CD14-positive monocyte (primary cell): ENCODE results near the gene SLC25A15. TPM values are rescaled to one million over a fixed set of nuclear protein-coding genes. Genes with fewer than 3 reads are reported as not detected.

Experiments used
- DNase-seq, 3 donors: peaks; one replicate each; pipeline ENCODE4 v3.0.0-alpha.2; 2011 to 2022
- H2AFZ ChIP-seq: 2 replicates; pipeline ENCODE4 v1.6.0; 2012; ENCODE audit warnings: mild to moderate bottlenecking, low read depth, low read length, inconsistent platforms; ENCODE audit not compliant: insufficient read depth, poor library complexity, severe bottlenecking
- H3K27ac ChIP-seq, 2 donors: 1 replicate in 1 of 2; 2 replicates in 1 of 2; pipeline ENCODE4 v1.5.1; 2012 to 2013; ENCODE audit warnings: low read length in 2 of 2, control low read depth in 1 of 2, inconsistent platforms in 1 of 2, low read depth in 1 of 2, mild to moderate bottlenecking in 1 of 2
- H3K27me3 ChIP-seq, 2 donors: one replicate each; pipeline versions ENCODE4 v1.6.0 to v1.6.1; 2011 to 2013; ENCODE audit warnings: low read length in 2 of 2; ENCODE audit not compliant: control insufficient read depth in 2 of 2, insufficient read depth in 2 of 2
- H3K36me3 ChIP-seq, 2 donors: replicated peaks in 1 of 2; 1 replicate in 1 of 2; 2 replicates in 1 of 2; pipeline versions ENCODE4 v1.5.1 to v1.6.1; 2012 to 2013; ENCODE audit warnings: low read length in 2 of 2, control low read depth in 1 of 2, inconsistent platforms in 1 of 2, mild to moderate bottlenecking in 1 of 2; ENCODE audit not compliant: insufficient read depth in 2 of 2, control insufficient read depth in 1 of 2
- H3K4me1 ChIP-seq, 2 donors: 1 replicate in 1 of 2; 2 replicates in 1 of 2; pipeline versions ENCODE4 v1.5.1 to v1.6.1; 2012 to 2013; ENCODE audit warnings: low read length in 2 of 2, control low read depth in 1 of 2, inconsistent platforms in 1 of 2, mild to moderate bottlenecking in 1 of 2, moderate library complexity in 1 of 2; ENCODE audit not compliant: insufficient read depth in 2 of 2, control insufficient read depth in 1 of 2
- H3K4me2 ChIP-seq: replicated peaks from 2 replicates; pipeline ENCODE3; 2012; ENCODE audit warnings: low read length, moderate library complexity, mild to moderate bottlenecking; ENCODE audit not compliant: poor library complexity, severe bottlenecking; ENCODE audit errors: extremely low read depth
- H3K4me3 ChIP-seq, 3 experiments: fragments of 200-600 bp in 1 of 3; sonication (generic) in 1 of 3; replicated peaks in 1 of 3; 1 replicate in 2 of 3; 2 replicates in 1 of 3; pipeline ENCODE4 v1.5.1; 2011 to 2013; ENCODE audit warnings: low read length in 3 of 3, mild to moderate bottlenecking in 3 of 3, control low read depth in 2 of 3, low read depth in 2 of 3, inconsistent platforms in 1 of 3, moderate library complexity in 1 of 3
- H3K79me2 ChIP-seq: 2 replicates; pipeline ENCODE4 v1.6.0; 2012; ENCODE audit warnings: mild to moderate bottlenecking, control low read depth, inconsistent platforms, low read length, moderate library complexity; ENCODE audit not compliant: insufficient read depth
- H3K9ac ChIP-seq: 2 replicates; pipeline ENCODE4 v1.6.0; 2017; ENCODE audit warnings: low read length, mild to moderate bottlenecking; ENCODE audit not compliant: insufficient read depth, poor library complexity, severe bottlenecking
- H3K9me3 ChIP-seq, 2 donors: replicated peaks in 1 of 2; 1 replicate in 1 of 2; 2 replicates in 1 of 2; pipeline versions ENCODE4 v1.5.1 to v1.6.1; 2012 to 2013; ENCODE audit warnings: low read length in 2 of 2, control low read depth in 1 of 2; ENCODE audit not compliant: control insufficient read depth in 1 of 2, insufficient read depth in 1 of 2
- H4K20me1 ChIP-seq: 2 replicates; pipeline ENCODE4 v1.6.0; 2012; ENCODE audit warnings: mild to moderate bottlenecking, low read length, control low read depth, moderate library complexity; ENCODE audit not compliant: insufficient read depth
- H3K27ac Mint-ChIP-seq, 7 donors: one replicate each; pipeline ENCODE4 v1.8.0; 2020; ENCODE audit warnings: mild to moderate bottlenecking in 7 of 7, mixed read lengths in 7 of 7, moderate library complexity in 6 of 7, inconsistent platforms in 2 of 7
- H3K27me3 Mint-ChIP-seq, 3 donors: one replicate each; pipeline ENCODE4 v1.8.0; 2021 to 2022; ENCODE audit warnings: low read depth in 3 of 3, mild to moderate bottlenecking in 3 of 3, mixed read lengths in 3 of 3, moderate library complexity in 3 of 3, inconsistent platforms in 1 of 3
- H3K36me3 Mint-ChIP-seq, 2 donors: one replicate each; pipeline ENCODE4 v1.8.0; 2020; ENCODE audit warnings: mixed read lengths in 2 of 2, inconsistent platforms in 1 of 2, mild to moderate bottlenecking in 1 of 2
- H3K4me1 Mint-ChIP-seq: one replicate; pipeline ENCODE4 v1.8.0; 2020; ENCODE audit warnings: mild to moderate bottlenecking, mixed read lengths
- H3K4me3 Mint-ChIP-seq, 2 donors: one replicate each; pipeline ENCODE4 v1.8.0; 2020; ENCODE audit warnings: mild to moderate bottlenecking in 2 of 2, mixed read lengths in 2 of 2, moderate library complexity in 1 of 2
- H3K9me3 Mint-ChIP-seq, 7 donors: one replicate each; pipeline ENCODE4 v1.8.0; 2020 to 2022; ENCODE audit warnings: mixed read lengths in 7 of 7, mild to moderate bottlenecking in 6 of 7, moderate library complexity in 6 of 7, inconsistent platforms in 2 of 7
- CTCF ChIP-seq: fragments of 200-600 bp; IDR thresholded peaks from one replicate; pipeline ENCODE4 v1.8.0; 2022; ENCODE audit warnings: antibody characterized with exemption, mild to moderate bottlenecking
- WGBS: methylation state at CpG from one replicate; pipeline ENCODE4 v1.1.5; 2013; ENCODE audit warnings: missing lambda C conversion rate; ENCODE audit not compliant: insufficient coverage; 5-methylcytosine and 5-hydroxymethylcytosine counted together
- intact Hi-C, 2 donors: fragments of 100-400 bp; cut with micrococcal nuclease; formaldehyde crosslinking; loops; one replicate each; pipeline versions ENCODE4 v1.15.0 to v1.15.1; 2023
- polyA plus RNA-seq, 3 donors: library from polyadenylated mRNA; depleted of rRNA in 1 of 3; unstranded in 2 of 3; stranded (reverse) in 1 of 3; fragments of 300-500 nt in 2 of 3; fragments of >200 nt in 1 of 3; fragmentation: Illumina TruSeq in 2 of 3; gene quantifications; 1 replicate in 2 of 3; 2 replicates in 1 of 3; pipeline ENCODE4 v1.2.3, GENCODE V29; 2012 to 2021

SLC25A15 gene
- polyA plus RNA-seq, 3 donors: 0.79 to 5.0 (median 1.0) TPM

DNA sequence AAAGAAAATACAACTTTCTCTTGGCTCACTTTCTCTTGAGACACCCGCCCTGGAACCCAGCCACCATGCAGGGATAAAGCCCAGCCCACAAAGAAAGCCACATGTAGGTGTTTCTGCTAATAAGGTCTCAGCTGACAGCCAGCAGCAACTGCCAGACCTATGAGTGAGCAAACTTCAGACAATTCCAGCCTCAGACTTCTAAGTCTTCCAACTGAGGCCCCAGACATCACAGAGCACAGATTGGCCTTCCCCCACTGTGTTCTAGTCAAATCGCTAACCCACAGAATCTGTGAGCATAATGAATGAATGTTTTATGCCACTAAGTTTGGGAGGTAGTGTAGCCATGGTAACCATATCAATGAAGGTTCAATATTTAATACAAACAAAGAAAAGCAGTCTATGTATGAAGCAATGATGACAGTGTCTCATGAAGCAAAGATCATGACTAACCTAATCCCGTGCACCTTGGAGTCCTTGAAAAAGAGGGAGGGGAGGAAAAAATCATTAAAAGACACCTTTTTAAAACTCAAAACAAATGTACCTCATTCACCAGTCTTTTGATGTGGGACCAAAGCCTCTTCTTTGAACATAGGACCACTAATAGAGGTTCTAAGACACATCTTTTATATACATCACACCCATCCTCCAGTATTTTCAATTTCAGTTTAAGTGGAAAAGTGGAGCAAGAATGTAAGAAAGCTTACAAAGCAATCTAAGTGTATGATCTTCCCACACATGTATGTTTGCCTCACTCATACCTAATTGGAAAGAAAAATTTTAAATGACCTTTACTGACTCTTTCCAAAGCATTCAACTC is 24.6 kb upstream of the SLC25A15 start:
- WGBS: 83% methylated on average over 1 of the region's 3 CpGs
- Mint-ChIP-seq H3K27me3 (peaks cover 0 to 3% (median 0%) of the 10 kb centered on the region in 3 donors), H3K4me3 (no peak overlapping the region), H3K9me3 (no peaks in the 10 kb centered on the region), H3K4me1 (peaks cover 2% of the 10 kb centered on the region), H3K36me3 (peaks cover 31 to 47% of the 10 kb centered on the region in 2 donors), H3K27ac (peak overlapping the region in 1 of 7 donors; percentile 2)
- Histone ChIP-seq H3K36me3 (peaks cover 15 to 58% of the 10 kb centered on the region in 2 donors), H3K9ac (no peak overlapping the region), H3K79me2 (peaks cover 19% of the 10 kb centered on the region), H2AFZ (no peak overlapping the region), H3K9me3 (no peaks in the 10 kb centered on the region), H4K20me1 (no peaks in the 10 kb centered on the region), H3K27me3 (no peaks in the 10 kb centered on the region), H3K27ac (no peak overlapping the region), H3K4me1 (peaks cover 2 to 3% of the 10 kb centered on the region in 2 donors), H3K4me2 (no peak overlapping the region), H3K4me3 (no peak overlapping the region)
- intact Hi-C loops: no loop called here
- DNase-seq: no peak
- TF ChIP-seq CTCF: no peak

DNA sequence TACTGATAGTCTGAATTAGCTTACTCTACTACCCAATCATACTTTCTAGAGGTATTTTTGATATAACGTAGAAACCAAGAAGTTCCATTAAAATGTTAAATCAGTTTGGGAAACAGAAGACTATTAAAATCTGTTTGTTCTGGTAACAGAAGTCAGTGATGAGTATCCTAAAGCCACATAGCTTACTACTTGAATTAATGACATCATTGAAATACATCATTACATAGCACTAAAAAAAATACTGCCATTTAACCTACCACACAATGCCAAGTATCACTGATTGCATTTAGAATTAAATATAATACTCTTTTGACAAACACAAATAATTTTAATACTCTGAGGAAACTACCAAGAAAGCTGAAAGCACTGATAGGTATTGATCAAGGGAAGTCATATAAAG is 23.8 kb upstream of the SLC25A15 start:
- Histone ChIP-seq H3K36me3 (peaks cover 12 to 51% of the 10 kb centered on the region in 2 donors), H3K4me3 (no peak overlapping the region), H3K9me3 (no peaks in the 10 kb centered on the region), H3K4me2 (no peak overlapping the region), H3K4me1 (peaks cover 9 to 11% of the 10 kb centered on the region in 2 donors), H3K9ac (no peak overlapping the region), H3K27ac (no peak overlapping the region), H2AFZ (no peak overlapping the region), H3K79me2 (peaks cover 27% of the 10 kb centered on the region), H4K20me1 (no peaks in the 10 kb centered on the region), H3K27me3 (no peaks in the 10 kb centered on the region)
- peaks cover 0 to 3% (median 1%) of the 10 kb centered on the region in 3 donors for H3K27me3 Mint-ChIP-seq
- no CpG with 5 or more reads among the region's 1 CpG for WGBS
- no peak overlapping the region for H3K4me3 Mint-ChIP-seq
- no peak for TF ChIP-seq CTCF
- H3K4me1 Mint-ChIP-seq: peaks cover 10% of the 10 kb centered on the region
- intact Hi-C loops: no loop called here
- no peak for DNase-seq
- peaks cover 27 to 40% of the 10 kb centered on the region in 2 donors for H3K36me3 Mint-ChIP-seq
- H3K27ac Mint-ChIP-seq: no peak overlapping the region
- no peaks in the 10 kb centered on the region for H3K9me3 Mint-ChIP-seq
